22Rv1 (cell line): ENCODE data around the gene SNRPB.

Experiments used
- H3K27ac ChIP-seq: fragments of 450-650 bp; 2 replicates; pipeline ENCODE4 v1.5.1; 2017
- CTCF ChIP-seq: fragments of 450-650 bp; IDR thresholded peaks from 2 replicates; pipeline ENCODE4 v1.5.1; 2017; ENCODE audit warnings: mild to moderate bottlenecking
- ZFX ChIP-seq: fragments of 450-650 bp; IDR thresholded peaks from 2 replicates; pipeline ENCODE4 v1.6.1; 2017; ENCODE audit warnings: antibody characterized with exemption, borderline replicate concordance

SNRPB gene

GRCh38 chr20:2469991-2470422 lies 582 bp downstream of the SNRPB start:
- TF ChIP-seq ZFX (no peak), CTCF (no peak)
- peak overlapping the region; percentile 92 for H3K27ac ChIP-seq

GRCh38 chr20:2468581-2469407 lies 1.8 kb downstream of the SNRPB start:
- TF ChIP-seq CTCF (no peak), ZFX (no peak)

GRCh38 chr20:2467412-2467811 lies 3.2 kb downstream of the SNRPB start:
- TF ChIP-seq CTCF (no peak), ZFX (no peak)
- H3K27ac ChIP-seq = no peak overlapping the region

More at GRCh38 chr20:2468581-2469407, 1.8 kb downstream of the SNRPB start:
- peak overlapping the region; percentile 92 for H3K27ac ChIP-seq

- no peak for TF ChIP-seq ZFX
- H3K27ac ChIP-seq = no peak overlapping the region
Observed at GRCh38 chr20:2465100-2465499, 5.5 kb downstream of the SNRPB start.

- TF ChIP-seq ZFX (no peak), CTCF (no peak)
- H3K27ac ChIP-seq = no peak overlapping the region
Observed at GRCh38 chr20:2463616-2464365, 6.8 kb downstream of the SNRPB start.

GRCh38 chr20:2462484-2462883 lies 8.1 kb downstream of the SNRPB start:
- H3K27ac ChIP-seq = no peak overlapping the region

More at GRCh38 chr20:2462484-2462883, 8.1 kb downstream of the SNRPB start:
- TF ChIP-seq ZFX (no peak), CTCF (no peak)
